K562 (cell line): ENCODE measurements around the gene C9orf50. TPM values are rescaled to one million over a fixed set of nuclear protein-coding genes. Genes with fewer than 3 reads are reported as not detected.

ENCODE experiments used
- ADNP ChIP-seq: fragments of 200-800 bp; sonication (Bioruptor generic); IDR thresholded peaks from 2 replicates; pipeline ENCODE4 v1.6.1; 2016; ENCODE audit warnings: missing genetic modification characterization, missing compliant biosample characterization
- ATF1 ChIP-seq, 2 experiments: fragments of 450-650 bp in 1 of 2; IDR thresholded peaks; 2 replicates each; pipeline ENCODE4 v1.6.1; 2016; ENCODE audit warnings: missing compliant biosample characterization in 1 of 2, missing genetic modification characterization in 1 of 2
- CCNT2 ChIP-seq: IDR thresholded peaks from 2 replicates; pipeline ENCODE4 v1.6.1; 2011; ENCODE audit warnings: borderline replicate concordance, low read depth, mild to moderate bottlenecking, moderate library complexity, mixed read lengths, low read length; ENCODE audit not compliant: insufficient read length; ENCODE audit errors: extremely low read depth
- CHD4 ChIP-seq: fragments of 200-600 bp; sonication (generic); IDR thresholded peaks from 3 replicates; pipeline ENCODE4 v1.6.1; 2012; ENCODE audit warnings: low read depth, mild to moderate bottlenecking, mixed read lengths, low read length, inconsistent platforms; ENCODE audit not compliant: insufficient read depth, insufficient replicate concordance, poor library complexity, severe bottlenecking
- CLOCK ChIP-seq: fragments of 250-450 bp; sonication (Bioruptor Pico); IDR thresholded peaks from 2 replicates; pipeline ENCODE4 v1.4.0; 2020; ENCODE audit warnings: mild to moderate bottlenecking, moderate library complexity, borderline replicate concordance
- FOS ChIP-seq: IDR thresholded peaks from 3 replicates; pipeline ENCODE4 v1.6.1; 2011; ENCODE audit not compliant: insufficient read length; ENCODE audit errors: extremely low read depth
- GABPA ChIP-seq: fragments of 200-800 bp; sonication (Bioruptor generic); conservative IDR thresholded peaks from 2 replicates; pipeline ENCODE4 v1.6.1; 2016; ENCODE audit warnings: low read depth, missing genetic modification characterization, missing compliant biosample characterization
- IRF9 ChIP-seq: fragments of 450-650 bp; IDR thresholded peaks from 2 replicates; pipeline ENCODE4 v1.6.1; 2016; ENCODE audit warnings: missing biosample characterization, missing genetic modification characterization
- MITF ChIP-seq: IDR thresholded peaks from 2 replicates; pipeline ENCODE4 v1.6.1; 2014; ENCODE audit warnings: antibody characterized with exemption
- MXD1 ChIP-seq: fragments of 250-450 bp; sonication (Bioruptor Pico); IDR thresholded peaks from 2 replicates; pipeline ENCODE4 v1.8.0; 2021; ENCODE audit warnings: borderline replicate concordance, mild to moderate bottlenecking, moderate library complexity; ENCODE audit not compliant: poor library complexity, severe bottlenecking
- PREB ChIP-seq: sonication (generic); formaldehyde crosslinking; IDR thresholded peaks from 2 replicates; pipeline ENCODE4 v1.8.1; 2023; ENCODE audit warnings: mild to moderate bottlenecking, missing genetic modification reagents
- TSC22D4 ChIP-seq: fragments of 450-650 bp; IDR thresholded peaks from 2 replicates; pipeline ENCODE4 v1.6.1; 2016; ENCODE audit warnings: missing genetic modification characterization, missing biosample characterization, control low read depth
- XRCC3 ChIP-seq: fragments of 450-650 bp; IDR thresholded peaks from 2 replicates; pipeline ENCODE4 v1.6.1; 2017; ENCODE audit warnings: mild to moderate bottlenecking, moderate library complexity
- ZNF3 ChIP-seq: fragments of 250-450 bp; sonication (Bioruptor Pico); IDR thresholded peaks from 2 replicates; pipeline ENCODE4 v1.5.0; 2021; ENCODE audit warnings: mild to moderate bottlenecking, moderate library complexity
- ZNF324 ChIP-seq: fragments of 250-450 bp; sonication (Bioruptor Pico); IDR thresholded peaks from 2 replicates; pipeline ENCODE4 v1.4.0; 2020; ENCODE audit warnings: mild to moderate bottlenecking
- ZNF511 ChIP-seq: sonication (generic); formaldehyde crosslinking; IDR thresholded peaks from 2 replicates; pipeline ENCODE4 v1.8.0; 2022; ENCODE audit warnings: mild to moderate bottlenecking, missing genetic modification reagents
- ZNF740 ChIP-seq, 3 experiments: fragments of 200-800 bp in 1 of 3; sonication (Bioruptor generic) in 1 of 3; sonication (generic) in 1 of 3; formaldehyde crosslinking in 1 of 3; IDR thresholded peaks; 2 replicates each; pipeline versions ENCODE4 v1.6.1 to v1.8.0; 2016 to 2022; ENCODE audit warnings: mild to moderate bottlenecking in 2 of 3, missing compliant biosample characterization in 2 of 3, missing genetic modification characterization in 2 of 3, missing genetic modification reagents in 1 of 3
- polyA plus RNA-seq, 8 experiments: library from polyadenylated mRNA; depleted of rRNA in 4 of 8; stranded (reverse) in 5 of 8; unstranded in 3 of 8; fragments of >200 nt; fragmentation: Nextera tagmentation in 2 of 8; fragmentation: Illumina TruSeq in 1 of 8; extraction: Ambion mirVana in 2 of 8; extraction: Trizol in 1 of 8; gene quantifications; 2 replicates each; pipeline versions ENCODE4 v1.2.1 to v1.2.3, GENCODE V29; 2011 to 2014; ENCODE audit warnings: inconsistent platforms in 1 of 8, missing spikeins in 1 of 8
- total RNA-seq, 7 experiments: library from RNA; depleted of rRNA in 6 of 7; stranded (reverse); fragments of >200 nt in 6 of 7; fragmentation: Illumina TruSeq in 2 of 7; extraction: Trizol in 2 of 7; gene quantifications; 2 replicates each; pipeline versions ENCODE4 v1.2.1 to v1.2.3, GENCODE V29; 2011 to 2021; ENCODE audit warnings: low replicate concordance in 1 of 7

C9orf50 gene
- total and polyA plus RNA-seq, 9 of the 15 experiments (the other 6 are each of a cell fraction or from before 2014, with no cell fraction given): not detected

- no peak for TF ChIP-seq ZNF740 (CRISPR knock-in tag; IDR thresholded peaks at IDR 0.05)
- no peak for TF ChIP-seq ZNF740 (tag; IDR thresholded peaks at IDR 0.05)
- TF ChIP-seq CCNT2: no peak
- TF ChIP-seq GABPA (tag): no peak
- no peak for TF ChIP-seq TSC22D4 (tag)
- no peak for TF ChIP-seq ZNF324 (CRISPR knock-in tag)
- TF ChIP-seq ADNP: peak; percentile 93
- TF ChIP-seq MITF: no peak
- peak; percentile 87 for TF ChIP-seq CHD4
- TF ChIP-seq ZNF511 (CRISPR knock-in tag): no peak
- TF ChIP-seq CLOCK (CRISPR knock-in tag): no peak
- no peak for TF ChIP-seq ZNF3 (CRISPR knock-in tag)
- no peak for TF ChIP-seq IRF9
- no peak for TF ChIP-seq ATF1 (CRISPR knock-in tag; IDR thresholded peaks at IDR 0.05)
- TF ChIP-seq ATF1 (tag; IDR thresholded peaks at IDR 0.05): no peak
- no peak for TF ChIP-seq PREB (CRISPR knock-in tag)
- TF ChIP-seq XRCC3: no peak
- no peak for TF ChIP-seq FOS
- no peak for TF ChIP-seq MXD1 (CRISPR knock-in tag)
Observed at GRCh38 chr9:129571298-129572051, 49.4 kb downstream of the C9orf50 start (continued).
